ENCODE data around the gene ZFAND6. TPM values are rescaled to one million over a fixed set of nuclear protein-coding genes. Genes with fewer than 3 reads are reported as not detected.

The ZFAND6 gene
- total RNA-seq, 1 donor, result 109 TPM

DNA sequence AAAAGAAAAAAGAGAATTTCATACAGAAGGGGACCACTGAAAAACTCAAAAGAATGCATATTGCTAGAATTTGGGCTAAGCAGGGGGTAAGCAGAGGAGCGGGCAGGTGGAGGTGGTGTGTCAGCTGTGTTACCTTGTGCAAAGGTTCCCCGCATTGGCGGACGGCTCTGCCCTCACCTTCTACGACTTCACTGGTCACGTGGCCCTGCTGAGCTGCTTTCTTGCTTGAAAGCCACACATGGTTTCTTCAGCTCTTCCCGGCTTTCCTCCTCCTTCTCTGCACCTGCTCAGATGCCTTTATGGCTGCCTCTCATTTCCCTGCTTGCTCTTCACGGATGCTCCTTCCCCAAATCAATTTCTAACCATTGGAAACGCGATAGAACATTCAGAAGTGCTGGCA, 123.8 kb downstream of the ZFAND6 start:
- Histone ChIP-seq H3K4me2 (ENCODE audit: insufficient read depth, low read length) (no peak overlapping the region), H3K36me3 (ENCODE audit: insufficient read depth, low read length) (peaks cover 47% of the 10 kb centered on the region), H4K20me1 (ENCODE audit: insufficient read depth, low read length) (no peaks in the 10 kb centered on the region), H3K79me2 (ENCODE audit: insufficient read depth, low read length) (no peaks in the 10 kb centered on the region), H3K4me3 (ENCODE audit: insufficient read depth, low read length) (no peak overlapping the region), H3K27me3 (ENCODE audit: insufficient read depth, low read length) (no peaks in the 10 kb centered on the region), H3K4me1 (ENCODE audit: insufficient read depth, low read length) (peaks cover 15% of the 10 kb centered on the region), H3K27ac (ENCODE audit: low read depth, low read length) (no peak overlapping the region), H2AFZ (ENCODE audit: low read length) (no peak overlapping the region), H3K9me3 (ENCODE audit: low read depth, low read length) (no peaks in the 10 kb centered on the region)
- DNase-seq (ENCODE audit: insufficient read length, low spot score, missing footprints), result no peak
- TF ChIP-seq, protein P1, sequence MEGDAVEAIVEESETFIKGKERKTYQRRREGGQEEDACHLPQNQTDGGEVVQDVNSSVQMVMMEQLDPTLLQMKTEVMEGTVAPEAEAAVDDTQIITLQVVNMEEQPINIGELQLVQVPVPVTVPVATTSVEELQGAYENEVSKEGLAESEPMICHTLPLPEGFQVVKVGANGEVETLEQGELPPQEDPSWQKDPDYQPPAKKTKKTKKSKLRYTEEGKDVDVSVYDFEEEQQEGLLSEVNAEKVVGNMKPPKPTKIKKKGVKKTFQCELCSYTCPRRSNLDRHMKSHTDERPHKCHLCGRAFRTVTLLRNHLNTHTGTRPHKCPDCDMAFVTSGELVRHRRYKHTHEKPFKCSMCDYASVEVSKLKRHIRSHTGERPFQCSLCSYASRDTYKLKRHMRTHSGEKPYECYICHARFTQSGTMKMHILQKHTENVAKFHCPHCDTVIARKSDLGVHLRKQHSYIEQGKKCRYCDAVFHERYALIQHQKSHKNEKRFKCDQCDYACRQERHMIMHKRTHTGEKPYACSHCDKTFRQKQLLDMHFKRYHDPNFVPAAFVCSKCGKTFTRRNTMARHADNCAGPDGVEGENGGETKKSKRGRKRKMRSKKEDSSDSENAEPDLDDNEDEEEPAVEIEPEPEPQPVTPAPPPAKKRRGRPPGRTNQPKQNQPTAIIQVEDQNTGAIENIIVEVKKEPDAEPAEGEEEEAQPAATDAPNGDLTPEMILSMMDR (IDR thresholded peaks at IDR 0.05; ENCODE audit: extremely low read depth, low read depth, low read length), result no peak

DNA sequence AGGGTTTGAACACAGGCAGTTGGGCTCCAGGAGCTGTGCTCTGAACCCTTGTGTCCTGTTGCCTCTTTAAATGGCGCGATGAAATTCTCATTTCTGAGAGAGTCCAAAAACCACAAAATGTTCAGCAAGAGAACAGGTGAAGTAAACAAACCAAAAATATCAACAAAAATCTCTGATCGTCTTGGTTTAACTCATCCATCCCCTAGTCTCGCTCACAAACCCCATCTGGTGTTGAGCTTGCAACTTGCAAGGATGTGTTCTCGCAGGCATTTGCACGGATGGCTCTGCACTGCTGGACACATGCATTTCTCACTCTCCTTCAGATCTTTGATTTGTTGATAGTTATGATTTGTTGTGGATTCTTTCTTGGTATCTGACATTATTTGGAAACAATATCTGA, 124.4 kb downstream of the ZFAND6 start:
- peaks cover 15% of the 10 kb centered on the region for H3K4me1 ChIP-seq (ENCODE audit: insufficient read depth, low read length)
- no peaks in the 10 kb centered on the region for H3K27me3 ChIP-seq (ENCODE audit: insufficient read depth, low read length)
- no peak overlapping the region for H3K4me2 ChIP-seq (ENCODE audit: insufficient read depth, low read length)
- H3K9me3 ChIP-seq (ENCODE audit: low read depth, low read length), result no peaks in the 10 kb centered on the region
- H3K4me3 ChIP-seq (ENCODE audit: insufficient read depth, low read length), result no peak overlapping the region
- TF ChIP-seq, protein P1 (IDR thresholded peaks at IDR 0.05; ENCODE audit: extremely low read depth, low read depth, low read length), result peak; percentile 9
- no peak for DNase-seq (ENCODE audit: insufficient read length, low spot score, missing footprints)
- peaks cover 47% of the 10 kb centered on the region for H3K36me3 ChIP-seq (ENCODE audit: insufficient read depth, low read length)
- no peak overlapping the region for H3K27ac ChIP-seq (ENCODE audit: low read depth, low read length)
- no peak overlapping the region for H2AFZ ChIP-seq (ENCODE audit: low read length)
- H3K79me2 ChIP-seq (ENCODE audit: insufficient read depth, low read length), result no peaks in the 10 kb centered on the region
- no peaks in the 10 kb centered on the region for H4K20me1 ChIP-seq (ENCODE audit: insufficient read depth, low read length)

- no peak overlapping the region for H2AFZ ChIP-seq (ENCODE audit: low read length)
- no peaks in the 10 kb centered on the region for H4K20me1 ChIP-seq (ENCODE audit: insufficient read depth, low read length)
- no peak for DNase-seq (ENCODE audit: insufficient read length, low spot score, missing footprints)
- H3K27me3 ChIP-seq (ENCODE audit: insufficient read depth, low read length), result no peaks in the 10 kb centered on the region
- H3K79me2 ChIP-seq (ENCODE audit: insufficient read depth, low read length), result no peaks in the 10 kb centered on the region
- H3K9me3 ChIP-seq (ENCODE audit: low read depth, low read length), result no peaks in the 10 kb centered on the region
- H3K27ac ChIP-seq (ENCODE audit: low read depth, low read length), result no peak overlapping the region
- TF ChIP-seq, protein P1 (IDR thresholded peaks at IDR 0.05; ENCODE audit: extremely low read depth, low read depth, low read length), result no peak
- peaks cover 47% of the 10 kb centered on the region for H3K36me3 ChIP-seq (ENCODE audit: insufficient read depth, low read length)
- no peak overlapping the region for H3K4me2 ChIP-seq (ENCODE audit: insufficient read depth, low read length)
- peaks cover 10% of the 10 kb centered on the region for H3K4me1 ChIP-seq (ENCODE audit: insufficient read depth, low read length)
- H3K4me3 ChIP-seq (ENCODE audit: insufficient read depth, low read length), result no peak overlapping the region
Measured at GRCh38 chr15:80184554-80184953, 125.1 kb downstream of the ZFAND6 start.

GRCh38 chr15:80185152-80185551, 125.7 kb downstream of the ZFAND6 start:
- Histone ChIP-seq H3K4me2 (ENCODE audit: insufficient read depth, low read length) (no peak overlapping the region), H3K36me3 (ENCODE audit: insufficient read depth, low read length) (peaks cover 47% of the 10 kb centered on the region), H3K4me1 (ENCODE audit: insufficient read depth, low read length) (peaks cover 8% of the 10 kb centered on the region), H3K27ac (ENCODE audit: low read depth, low read length) (no peak overlapping the region), H2AFZ (ENCODE audit: low read length) (no peak overlapping the region), H3K4me3 (ENCODE audit: insufficient read depth, low read length) (no peak overlapping the region), H4K20me1 (ENCODE audit: insufficient read depth, low read length) (no peaks in the 10 kb centered on the region), H3K79me2 (ENCODE audit: insufficient read depth, low read length) (no peaks in the 10 kb centered on the region), H3K27me3 (ENCODE audit: insufficient read depth, low read length) (no peaks in the 10 kb centered on the region), H3K9me3 (ENCODE audit: low read depth, low read length) (no peaks in the 10 kb centered on the region)
- DNase-seq (ENCODE audit: insufficient read length, low spot score, missing footprints), result no peak
- TF ChIP-seq, protein P1 (IDR thresholded peaks at IDR 0.05; ENCODE audit: extremely low read depth, low read depth, low read length), result no peak
